Activated CD8-positive, alpha-beta memory T cell treated with anti-CD3 and anti-CD28 coated beads, Interleukin-2, amount 50 U/mL, for 1 hour (primary cell): Measurements from ENCODE around the gene NCS1.
"Not testable (repeated sequence)": the region's sequence is repeated elsewhere in the genome, so short reads cannot be mapped to it uniquely, and the experiment has no call there.

Source experiments
- DNase-seq: peaks from one replicate; pipeline ENCODE4 v3.0.0-alpha.2; 2020; ENCODE audit errors: extremely low read depth

The NCS1 gene

DNA sequence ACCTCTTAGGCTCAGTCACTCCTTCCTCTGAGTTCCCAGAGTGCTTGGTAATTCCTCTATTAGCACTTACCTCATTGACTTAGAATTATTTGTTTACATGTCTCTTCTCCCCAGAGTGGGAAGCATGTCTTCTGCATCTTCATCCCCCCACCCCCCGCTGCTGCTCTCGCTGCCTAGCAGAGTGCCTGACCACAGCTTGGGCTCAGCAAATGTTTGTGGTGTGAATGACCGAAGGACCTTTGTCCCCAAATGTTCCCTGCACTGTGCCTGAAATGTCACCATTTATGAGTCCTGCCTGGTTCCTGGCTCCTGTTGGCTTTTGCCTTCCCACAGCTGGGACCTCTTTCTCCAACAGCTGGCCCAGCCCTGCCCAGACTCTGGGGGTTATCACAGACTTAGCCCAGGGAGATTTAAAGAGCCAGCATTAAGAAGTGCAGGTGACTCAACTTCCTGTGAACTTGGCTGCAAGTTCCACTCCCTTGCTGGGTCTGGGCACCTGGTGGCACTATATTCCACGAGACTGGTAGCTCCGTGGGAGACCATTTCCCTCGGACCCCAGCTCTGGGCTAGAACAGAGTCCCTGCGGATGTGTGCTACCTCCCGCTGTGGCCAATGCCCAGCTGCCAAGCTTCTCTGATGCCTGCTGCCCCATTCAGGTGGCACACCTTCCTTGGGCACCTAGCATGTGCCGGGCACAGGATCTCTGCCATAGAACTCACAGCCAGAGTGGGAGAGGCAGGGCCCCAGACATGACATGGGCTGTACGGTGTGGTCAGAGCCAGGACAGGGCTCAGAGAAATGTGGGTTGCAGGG, 91.6 kb downstream of the NCS1 start:
- no peak for DNase-seq

DNA sequence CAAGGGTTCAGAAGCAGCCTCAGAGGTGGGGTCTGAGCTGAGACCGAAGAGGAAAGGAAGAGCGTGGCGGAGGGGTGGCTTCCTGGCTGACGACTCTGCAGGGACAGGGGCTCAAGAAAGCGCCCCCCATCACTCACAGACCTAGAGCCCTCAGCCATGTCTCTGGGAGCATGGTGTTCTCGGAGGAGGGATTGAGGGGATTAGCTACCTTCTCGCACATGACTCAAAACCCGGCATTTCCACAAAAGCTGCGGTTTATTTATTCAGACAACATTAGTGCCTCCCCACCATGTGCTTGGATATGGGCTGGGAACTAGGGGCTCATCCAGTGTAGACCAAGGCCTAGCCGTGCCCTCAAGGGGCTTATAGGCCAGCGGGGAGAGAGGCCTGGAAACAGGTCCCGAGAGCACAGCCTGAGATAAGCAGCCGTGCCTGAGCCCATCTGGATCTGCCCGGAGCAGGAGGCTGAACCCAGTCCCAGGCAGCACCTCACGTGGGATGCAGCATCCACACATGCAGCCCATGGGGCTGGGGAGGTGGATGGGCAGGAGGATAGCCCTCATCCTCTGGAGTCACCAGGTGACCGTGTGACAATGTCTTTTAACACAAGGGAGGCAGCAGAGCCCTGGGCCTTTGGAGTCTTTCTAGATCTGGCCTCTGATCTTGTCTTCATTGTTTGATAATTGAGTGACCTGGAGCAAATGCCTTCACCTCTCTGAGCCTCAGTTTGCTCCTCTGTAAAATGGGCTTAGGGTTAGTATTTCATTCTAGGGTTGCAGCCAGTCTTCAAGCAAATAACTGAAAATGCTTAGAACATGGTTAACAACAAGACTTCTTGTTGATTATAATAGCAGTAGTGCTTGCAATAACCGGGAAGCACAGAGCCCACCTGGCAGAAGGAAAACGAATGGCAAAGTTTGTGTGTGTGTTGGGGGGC, 92.5 kb downstream of the NCS1 start:
- DNase-seq: no peak

DNA sequence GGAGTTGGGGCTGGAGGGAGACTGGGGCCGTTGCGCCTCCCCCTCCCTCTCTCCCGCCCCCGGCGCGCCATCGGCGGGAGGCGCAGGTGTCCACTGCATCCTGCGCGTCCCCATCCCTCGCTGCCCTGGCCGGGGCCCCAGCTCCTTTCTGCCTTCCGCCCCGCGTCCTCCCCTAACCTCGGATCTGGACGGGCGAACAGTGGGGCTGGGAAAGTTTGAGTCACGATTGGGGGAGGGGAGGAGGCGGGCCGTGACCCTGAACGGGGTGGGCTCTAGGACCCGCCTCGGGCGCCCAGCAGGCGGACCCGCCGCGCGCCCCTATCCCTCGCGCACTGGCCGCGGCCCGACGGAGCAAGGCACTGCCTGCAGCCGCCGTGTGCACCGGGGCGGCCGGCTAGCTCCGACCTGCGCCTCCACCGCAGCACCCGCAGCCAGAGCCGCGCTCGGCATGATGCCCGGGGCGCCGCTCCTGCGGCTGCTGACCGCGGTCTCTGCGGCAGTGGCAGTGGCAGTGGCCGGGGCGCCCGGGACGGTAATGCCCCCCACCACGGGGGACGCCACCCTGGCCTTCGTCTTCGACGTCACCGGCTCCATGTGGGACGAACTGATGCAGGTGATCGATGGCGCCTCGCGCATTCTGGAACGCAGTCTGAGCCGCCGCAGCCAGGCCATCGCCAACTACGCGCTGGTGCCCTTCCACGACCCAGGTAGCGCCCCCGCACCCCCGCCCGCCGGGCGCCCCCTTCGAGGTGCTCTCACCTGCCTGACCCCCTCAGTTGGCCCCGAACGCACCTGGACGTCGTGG, 93.4 kb downstream of the NCS1 start, which contains the start of gene HMCN2:
Gene HMCN2 (plus strand): TSS at position 330 of the 805 bp plus-strand sequence. CDS start 119 bp downstream, at position 449.
- DNase-seq: no peak

DNA sequence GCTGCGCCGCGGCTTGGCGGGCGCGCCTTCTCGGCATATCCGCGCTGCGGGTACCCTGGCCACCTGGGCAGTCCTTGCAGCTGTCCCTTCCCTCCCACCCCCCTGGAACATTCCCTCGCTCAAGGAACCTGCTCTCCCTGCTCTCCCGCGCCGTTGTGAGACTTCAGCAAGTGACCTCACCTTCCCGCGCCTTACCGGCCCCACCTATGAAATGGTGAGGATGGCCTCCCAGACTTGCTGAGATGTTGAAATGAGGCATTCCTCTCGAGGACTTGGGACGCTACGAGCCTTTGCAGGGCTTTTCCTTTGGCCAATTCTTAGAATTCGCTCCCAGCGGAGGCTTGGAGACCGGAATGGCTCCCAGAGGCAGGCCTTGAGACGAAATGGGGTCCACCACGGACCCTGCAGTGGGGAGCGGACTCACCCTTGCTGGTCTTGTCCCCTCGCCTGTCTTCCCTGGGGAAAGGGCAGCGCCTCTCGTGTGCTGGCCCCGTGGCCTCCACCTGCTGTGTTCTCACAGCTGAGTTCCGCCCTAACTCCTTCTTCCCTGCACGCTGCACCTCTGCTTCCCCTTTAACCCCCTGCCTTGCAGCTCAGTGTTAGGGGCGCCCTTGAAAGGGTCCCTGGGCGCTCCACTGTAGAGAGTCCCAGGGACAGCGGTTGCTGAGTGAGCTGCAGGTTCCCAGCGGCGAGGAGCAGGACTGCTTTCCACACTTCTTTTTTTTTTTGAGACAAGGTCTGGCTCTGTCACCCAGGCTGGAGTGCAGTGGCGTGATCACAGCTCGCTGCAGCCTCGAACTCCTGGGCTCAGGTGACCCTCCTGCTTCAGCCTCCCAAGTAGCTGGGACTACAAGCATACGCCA, 94.3 kb downstream of the NCS1 start:
- DNase-seq: no peak

DNA sequence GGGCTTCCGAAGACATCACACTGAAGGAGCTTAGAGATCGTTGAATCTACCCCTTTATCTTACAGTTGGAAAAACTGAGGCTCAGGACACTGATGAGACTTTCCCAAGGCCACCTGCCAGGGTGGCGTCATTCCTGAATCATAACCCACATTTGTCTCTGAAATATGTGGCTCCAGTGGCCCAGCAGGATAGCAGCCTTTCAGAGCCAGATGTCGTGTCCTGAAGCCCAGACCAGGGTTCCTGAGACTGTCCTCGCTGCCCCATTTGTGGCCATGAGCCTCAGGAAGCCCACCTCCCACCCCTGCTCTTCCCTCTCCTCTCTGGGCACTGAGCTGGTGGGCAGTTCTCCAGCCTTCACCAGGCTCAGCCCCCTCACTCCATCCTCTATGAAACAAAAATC, 95.7 kb downstream of the NCS1 start:
- DNase-seq: no peak

DNA sequence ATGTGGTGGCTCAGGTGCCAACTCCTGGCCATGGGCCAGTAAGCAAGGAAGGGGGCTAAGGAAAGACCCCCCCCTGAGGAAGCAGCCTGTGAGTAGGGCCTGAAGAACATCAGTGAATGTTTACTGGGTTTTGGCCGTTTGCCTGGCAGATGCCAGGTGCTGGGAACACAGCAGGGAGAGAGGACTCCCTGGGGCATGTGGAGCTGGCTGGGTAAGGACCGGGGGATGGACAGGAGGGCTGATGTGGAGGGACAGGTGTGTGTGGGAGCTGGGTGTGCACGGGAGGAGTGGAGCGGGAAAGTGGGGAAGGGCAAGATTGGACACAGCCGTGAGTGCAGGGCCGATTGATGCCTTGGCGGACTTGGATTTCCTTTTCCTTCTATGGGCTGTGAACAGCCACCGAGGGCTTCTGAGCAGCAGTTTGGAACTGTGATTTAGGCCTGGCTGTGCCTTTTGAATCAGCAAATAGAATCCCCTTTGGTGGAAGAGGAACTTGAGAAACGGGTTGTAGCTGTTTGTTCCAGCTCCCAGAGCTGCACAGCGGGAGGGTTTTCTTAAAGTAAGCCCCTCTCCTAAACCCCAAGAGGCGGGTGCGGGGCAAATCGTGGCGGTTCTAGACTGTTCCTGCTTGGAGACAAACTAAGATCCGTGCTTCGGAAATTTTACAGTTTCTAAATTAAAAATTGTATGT, 96.5 kb downstream of the NCS1 start:
- DNase-seq: no peak

DNA sequence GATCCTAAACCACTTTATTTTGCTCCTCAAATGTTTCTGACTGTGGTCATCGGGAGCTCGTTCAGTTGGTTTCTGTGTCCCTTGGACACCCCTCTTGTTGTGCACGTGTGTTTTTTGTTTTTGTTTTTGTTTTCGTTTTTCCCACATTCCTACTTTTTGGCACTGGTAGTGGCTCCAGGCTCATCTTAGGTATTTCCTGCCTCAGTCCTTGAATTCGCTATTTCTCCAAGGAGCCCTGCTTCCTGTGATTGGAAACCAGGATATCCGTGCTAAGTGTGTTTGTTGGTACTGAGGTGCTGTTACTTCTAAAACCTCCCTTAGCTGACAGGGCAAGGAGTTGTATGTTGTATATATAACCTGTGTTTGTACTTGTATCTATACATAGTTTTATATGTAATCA, 99.3 kb downstream of the NCS1 start:
- DNase-seq: no peak

DNA sequence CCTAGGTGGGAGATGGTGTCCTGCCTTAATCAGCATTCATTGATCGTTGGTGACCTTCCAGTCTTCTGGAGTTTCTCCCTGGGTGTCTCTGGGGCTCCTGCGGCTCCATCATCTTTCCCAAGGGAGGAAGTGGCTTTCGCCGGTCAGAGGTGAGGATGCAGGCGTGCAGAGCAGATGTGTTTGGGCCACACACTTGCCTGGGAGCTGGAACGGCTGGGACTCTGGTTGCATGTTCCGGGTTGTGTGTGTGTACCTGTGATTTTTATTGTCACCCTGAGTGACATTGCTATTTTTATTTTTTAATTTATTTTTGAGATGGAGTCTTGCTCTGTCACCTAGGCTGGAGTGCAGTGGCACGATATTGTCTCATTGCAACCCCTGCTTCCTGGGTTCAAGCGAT, 103.0 kb downstream of the NCS1 start:
- no peak for DNase-seq

DNA sequence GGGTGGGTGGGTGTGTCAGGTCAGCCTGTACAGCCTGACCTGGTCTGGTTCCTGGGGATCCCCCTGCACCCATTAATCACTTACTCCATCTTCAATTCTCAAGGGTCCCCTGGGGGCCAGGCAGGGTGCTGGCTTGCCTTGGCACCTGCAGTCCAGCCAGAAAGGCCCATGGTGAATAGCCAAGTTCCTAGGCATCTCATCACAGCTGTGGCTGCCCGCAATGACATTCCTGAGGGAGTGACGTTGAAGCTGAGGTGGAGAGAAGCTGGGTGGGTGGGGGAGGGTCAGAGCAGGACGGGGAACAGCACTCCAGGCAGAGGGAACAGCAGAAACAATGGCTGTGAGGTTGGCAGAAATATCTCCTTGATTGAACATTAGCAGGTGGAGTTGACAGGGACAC, 103.9 kb downstream of the NCS1 start:
- no peak for DNase-seq

DNA sequence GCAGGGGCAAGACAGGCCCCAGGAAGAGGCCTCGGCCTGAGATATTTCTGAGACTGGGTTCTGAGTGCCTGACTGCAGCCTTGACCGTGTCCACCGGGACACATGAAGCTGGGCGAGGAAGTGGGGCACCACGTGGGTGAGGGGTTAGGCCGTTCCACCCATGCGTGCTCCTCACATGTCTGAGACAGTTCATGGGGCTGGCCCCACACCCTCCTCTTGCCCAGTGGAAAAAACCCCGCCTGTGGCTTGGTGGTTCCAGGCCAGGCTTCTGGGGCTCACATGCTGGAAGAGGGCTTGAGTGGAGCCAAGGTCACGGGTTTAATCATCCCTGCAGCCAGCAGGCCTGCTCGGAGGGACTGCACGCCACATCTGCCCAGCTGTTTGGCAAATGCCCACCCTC, 104.8 kb downstream of the NCS1 start:
- no peak for DNase-seq

DNA sequence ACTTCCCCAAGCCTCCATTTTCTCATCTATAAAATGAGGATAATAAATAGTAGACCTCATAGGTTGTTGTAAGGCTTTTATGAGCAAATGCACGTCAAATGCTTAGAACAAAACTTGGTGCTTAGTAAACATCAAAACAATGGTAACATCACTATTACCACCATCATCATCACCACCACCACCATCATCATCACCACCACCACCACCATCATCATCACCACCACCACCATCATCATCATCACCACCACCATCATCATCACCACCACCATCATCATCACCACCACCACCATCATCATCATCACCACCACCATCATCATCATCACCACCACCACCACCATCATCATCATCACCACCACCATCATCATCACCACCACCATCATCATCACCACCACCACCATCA, 105.3 kb downstream of the NCS1 start:
- not testable (repeated sequence) for DNase-seq

DNA sequence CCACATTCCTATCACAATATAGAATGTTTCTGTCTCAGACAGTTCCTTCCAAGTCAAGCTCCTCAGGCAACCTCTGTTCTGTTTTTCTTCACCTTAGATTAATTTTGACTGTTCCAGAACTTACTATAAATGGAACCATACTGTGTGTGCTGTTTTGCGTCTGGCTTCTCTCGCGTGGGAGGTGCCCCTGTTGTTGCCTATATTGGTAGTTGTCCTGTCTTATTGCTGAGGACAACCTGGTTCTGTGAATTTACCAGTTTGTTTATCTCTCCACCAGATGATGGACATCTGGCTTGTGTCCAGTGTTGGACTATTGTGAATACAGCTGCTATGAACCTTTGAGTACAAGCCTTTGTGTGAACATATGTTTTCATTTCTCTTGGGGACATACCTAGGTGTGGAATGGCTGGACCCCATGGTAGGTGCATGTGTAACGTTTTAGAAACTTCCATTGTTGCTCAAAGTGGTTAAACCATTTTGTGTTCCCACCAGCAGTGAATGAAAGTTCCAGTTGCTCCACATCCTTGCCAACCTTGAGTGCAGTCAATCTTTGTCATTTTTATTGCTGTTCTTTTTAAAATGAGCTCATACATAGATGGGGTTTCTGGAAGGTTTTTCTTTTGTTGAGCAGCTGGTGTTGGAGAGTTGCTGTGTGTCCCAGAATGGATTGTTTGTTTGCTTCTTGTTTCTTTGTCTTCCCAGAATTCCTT, 111.5 kb downstream of the NCS1 start:
- DNase-seq: no peak

DNA sequence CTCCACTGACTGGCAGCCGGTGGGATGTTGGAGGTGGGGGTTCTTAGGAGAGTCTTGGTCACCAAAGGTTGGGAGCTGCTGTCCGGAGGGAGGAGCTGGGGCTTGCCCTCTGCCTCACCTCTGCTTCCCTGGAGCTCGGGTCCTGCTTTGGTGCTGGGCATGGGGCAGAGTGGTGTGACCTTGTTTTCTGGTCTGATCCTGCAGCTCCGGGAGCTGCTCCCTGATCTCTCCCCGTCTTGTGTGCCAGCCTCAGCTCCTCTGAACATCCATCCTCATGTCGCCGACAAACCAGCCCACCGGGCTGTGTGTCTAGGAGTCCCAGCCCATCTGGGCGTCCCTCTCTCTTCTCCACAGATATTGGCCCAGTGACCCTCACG, 112.0 kb downstream of the NCS1 start:
- DNase-seq: no peak

DNA sequence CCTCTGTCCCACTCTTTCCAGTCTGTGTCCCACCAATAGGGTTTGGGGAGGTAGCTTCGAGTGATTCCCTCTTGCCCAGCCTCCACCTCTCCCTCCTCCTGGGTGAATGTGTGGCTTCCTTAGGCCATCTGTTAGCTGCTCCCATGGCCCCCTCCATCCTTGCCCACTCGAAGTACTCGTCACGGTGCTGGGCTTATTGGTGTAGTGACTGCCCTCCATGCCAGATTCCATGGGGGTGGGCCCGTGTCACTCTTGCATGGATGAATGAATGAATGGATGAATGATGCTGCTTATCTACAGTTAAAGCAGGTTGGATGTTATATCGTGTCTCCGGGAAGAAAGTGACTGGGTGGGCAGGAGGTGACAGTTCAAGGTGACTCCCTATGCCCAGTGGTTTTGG, 112.5 kb downstream of the NCS1 start:
- no peak for DNase-seq

DNA sequence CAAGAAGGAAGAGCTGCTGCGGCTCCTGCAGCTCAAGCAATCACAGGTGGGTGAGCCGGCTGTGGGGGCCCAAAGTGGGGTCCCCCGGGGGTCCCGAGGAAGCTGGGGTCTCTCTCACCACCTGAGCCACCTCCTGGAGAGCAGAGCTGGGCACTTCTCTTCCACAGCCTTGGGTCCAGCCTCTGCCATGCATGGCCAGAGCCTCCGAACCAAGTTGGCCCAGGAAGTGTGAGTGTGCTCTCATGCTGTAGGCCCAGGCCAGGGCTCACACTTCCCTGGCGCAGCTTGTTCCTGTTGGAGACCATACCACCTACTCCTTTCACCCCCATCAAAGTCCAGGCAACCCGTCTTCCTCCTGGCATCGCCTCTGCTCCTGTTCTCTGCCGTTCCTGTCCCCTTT, 113.1 kb downstream of the NCS1 start:
- DNase-seq: no peak

DNA sequence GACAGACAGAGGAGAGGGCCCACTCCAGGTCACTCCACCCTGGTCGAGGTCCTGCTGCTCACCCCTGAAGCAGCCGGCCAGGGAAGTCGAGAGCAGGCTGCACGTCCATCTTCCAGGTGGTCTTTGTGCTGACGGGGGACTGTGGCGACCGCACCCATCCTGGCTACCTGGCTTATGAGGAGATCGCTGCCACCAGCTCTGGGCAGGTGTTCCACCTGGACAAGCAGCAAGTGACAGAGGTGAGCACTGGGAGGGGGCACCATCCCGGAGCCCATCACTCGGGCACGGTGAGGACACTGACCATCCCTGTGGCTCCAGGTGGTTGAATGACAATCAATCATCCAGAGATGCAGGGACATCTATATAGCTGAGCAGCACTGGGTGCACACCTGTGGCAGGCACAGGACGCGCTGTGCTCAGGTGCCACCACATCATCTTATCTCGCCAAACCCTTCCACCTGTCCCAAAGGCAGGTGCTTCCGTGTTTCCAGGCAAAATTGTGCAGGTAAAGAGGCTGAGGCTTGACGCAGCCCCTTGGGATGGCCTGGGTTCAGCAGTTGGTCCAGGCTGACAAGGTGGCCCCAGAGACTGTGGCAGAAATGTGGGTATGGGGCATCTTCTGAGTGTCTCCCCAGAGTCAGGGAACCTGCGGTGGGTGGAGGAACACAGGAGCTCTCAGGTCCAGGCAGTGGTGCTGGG, 114.0 kb downstream of the NCS1 start:
- no peak for DNase-seq
